ENCODE measurements around the gene DNAJC15. TPM values are rescaled to one million over a fixed set of nuclear protein-coding genes. Genes with fewer than 3 reads are reported as not detected.

Gene DNAJC15
- total RNA-seq, 1 experiment from 2014 or later, result 10.8 TPM

DNA sequence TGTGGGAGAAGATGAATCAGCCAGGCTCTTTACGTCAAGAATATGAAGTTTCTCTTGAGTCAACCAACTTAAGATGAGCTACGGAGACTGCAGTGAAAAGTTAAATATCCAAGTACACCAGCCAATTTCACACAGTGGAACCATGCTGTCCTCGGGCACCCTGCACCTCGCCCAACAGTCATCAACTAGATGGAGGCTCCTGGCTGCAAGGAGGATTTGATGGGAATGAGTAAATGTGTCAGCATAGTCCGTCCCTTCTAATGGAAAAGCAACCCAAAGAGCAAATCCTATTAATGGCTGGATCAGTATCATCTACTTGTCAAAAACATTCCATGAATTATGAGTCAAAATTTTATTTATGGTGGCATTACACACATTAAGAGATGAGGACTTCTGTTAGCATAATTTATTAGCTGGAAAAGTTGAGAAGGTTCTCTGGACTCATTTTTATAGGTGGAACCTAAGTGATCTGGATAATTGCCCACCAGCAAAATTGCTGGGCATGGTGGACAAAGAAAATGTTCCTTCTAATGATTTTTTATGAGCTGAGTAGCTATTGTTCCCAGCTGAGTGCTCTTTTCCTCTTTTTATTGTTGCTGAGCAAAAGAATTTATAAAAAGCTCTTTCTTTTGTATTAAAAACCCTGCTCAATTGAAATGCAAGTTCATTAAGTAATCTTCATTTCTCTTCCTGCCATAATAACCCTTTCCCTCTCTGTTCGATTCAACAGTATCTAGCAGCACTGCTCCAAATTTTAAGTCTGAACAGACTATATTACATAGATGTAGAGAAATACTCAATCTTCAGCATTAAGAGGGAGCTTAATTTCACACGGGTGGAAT is 88.4 kb downstream of the DNAJC15 start:
- H3K4me2 ChIP-seq (ENCODE audit: low read length), result no peak overlapping the region
- TSS peak; percentile 10 for BruUV-seq (replicated peaks)
- H3K4me1 ChIP-seq (ENCODE audit: control insufficient read depth in 1 of 2, insufficient read depth in 2 of 2, low read length in 2 of 2), result peaks cover 4 to 13% of the 10 kb centered on the region in 2 experiments; a peak in 3 of 4 replicates
- H3K9ac ChIP-seq (ENCODE audit: low read length), result no peak overlapping the region
- no peak for TF ChIP-seq ZFX (IDR thresholded peaks at IDR 0.05)
- TF ChIP-seq TCF7L2 (IDR thresholded peaks at IDR 0.05; ENCODE audit: borderline replicate concordance, extremely low read depth, insufficient read depth, insufficient read length), result no peak
- TF ChIP-seq, protein P1, sequence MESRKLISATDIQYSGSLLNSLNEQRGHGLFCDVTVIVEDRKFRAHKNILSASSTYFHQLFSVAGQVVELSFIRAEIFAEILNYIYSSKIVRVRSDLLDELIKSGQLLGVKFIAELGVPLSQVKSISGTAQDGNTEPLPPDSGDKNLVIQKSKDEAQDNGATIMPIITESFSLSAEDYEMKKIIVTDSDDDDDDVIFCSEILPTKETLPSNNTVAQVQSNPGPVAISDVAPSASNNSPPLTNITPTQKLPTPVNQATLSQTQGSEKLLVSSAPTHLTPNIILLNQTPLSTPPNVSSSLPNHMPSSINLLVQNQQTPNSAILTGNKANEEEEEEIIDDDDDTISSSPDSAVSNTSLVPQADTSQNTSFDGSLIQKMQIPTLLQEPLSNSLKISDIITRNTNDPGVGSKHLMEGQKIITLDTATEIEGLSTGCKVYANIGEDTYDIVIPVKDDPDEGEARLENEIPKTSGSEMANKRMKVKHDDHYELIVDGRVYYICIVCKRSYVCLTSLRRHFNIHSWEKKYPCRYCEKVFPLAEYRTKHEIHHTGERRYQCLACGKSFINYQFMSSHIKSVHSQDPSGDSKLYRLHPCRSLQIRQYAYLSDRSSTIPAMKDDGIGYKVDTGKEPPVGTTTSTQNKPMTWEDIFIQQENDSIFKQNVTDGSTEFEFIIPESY (IDR thresholded peaks at IDR 0.05; ENCODE audit: extremely low read depth, insufficient replicate concordance, low read length), result no peak
- H3K27ac ChIP-seq (ENCODE audit: low read depth, low read length), result no peak overlapping the region
- intact Hi-C loops (cut with micrococcal nuclease), result no loop called here
- H3K9me2 ChIP-seq (ENCODE audit: insufficient read depth), result no peaks in the 10 kb centered on the region
- H4K20me1 ChIP-seq (ENCODE audit: insufficient read depth), result no peaks in the 10 kb centered on the region
- H3K4me3 ChIP-seq (replicated peaks in 1 of 2; ENCODE audit: low read depth in 1 of 2, low read length in 2 of 2), result no peak overlapping the region
- H3K79me2 ChIP-seq (ENCODE audit: insufficient read depth, low read length), result no peaks in the 10 kb centered on the region
- H2AFZ ChIP-seq (ENCODE audit: low read depth, low read length, poor library complexity, severe bottlenecking), result no peak overlapping the region
- H3K9me3 ChIP-seq (ENCODE audit: control insufficient read depth in 1 of 2, insufficient read depth in 1 of 2, low read depth in 1 of 2, low read length in 2 of 2), result no peaks in the 10 kb centered on the region
- ChIA-PET RAD21 (ENCODE audit: low non-redundant PET in 1 of 2, low total read pairs in 2 of 2, uncharacterized antibody in 2 of 2, unreplicated experiment in 2 of 2) (no interaction called here), POLR2A (interaction anchor here (1.3 kb wide), 1 partner anchor 20 kb away, joined by 3 read pairs; no protein-coding TSS in a partner anchor), CTCF (interaction anchor here (2.2 kb wide), 1 partner anchor 26 kb away, joined by 4 read pairs; no protein-coding TSS in a partner anchor)
- no peaks in the 10 kb centered on the region for H3K36me3 ChIP-seq (ENCODE audit: control insufficient read depth in 1 of 2, insufficient read depth in 2 of 2, low read length in 2 of 2)
- ATAC-seq, result no peak
- no peaks in the 10 kb centered on the region for H3K27me3 ChIP-seq (ENCODE audit: insufficient read depth, low read length)
- DNase-seq (ENCODE audit: low read depth, low spot score), result no peak

DNA sequence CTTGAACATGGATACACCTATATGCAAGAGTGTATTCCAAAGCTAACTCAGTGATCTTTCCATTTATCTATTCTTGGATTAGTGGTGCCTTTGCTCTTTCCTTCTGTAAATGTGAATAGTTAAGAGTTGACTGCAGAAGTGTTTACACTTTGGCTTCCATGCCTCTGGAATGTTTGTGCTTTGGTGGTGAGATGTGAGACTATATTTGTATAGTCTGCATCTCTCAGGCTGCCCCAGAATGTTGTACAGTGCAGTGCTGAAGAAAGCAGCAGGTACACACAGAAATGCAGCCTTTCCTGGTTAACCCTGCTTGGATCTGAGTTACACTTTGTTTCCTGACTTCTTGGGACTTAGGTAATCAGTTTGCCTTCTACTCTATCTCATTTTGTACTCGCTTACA is 90.2 kb downstream of the DNAJC15 start:
- Histone ChIP-seq H3K4me2 (ENCODE audit: low read length) (no peak overlapping the region), H3K36me3 (ENCODE audit: control insufficient read depth in 1 of 2, insufficient read depth in 2 of 2, low read length in 2 of 2) (no peaks in the 10 kb centered on the region), H3K9ac (ENCODE audit: low read length) (no peak overlapping the region), H3K27me3 (ENCODE audit: insufficient read depth, low read length) (no peaks in the 10 kb centered on the region), H3K79me2 (ENCODE audit: insufficient read depth, low read length) (no peaks in the 10 kb centered on the region), H3K9me2 (ENCODE audit: insufficient read depth) (no peaks in the 10 kb centered on the region), H2AFZ (ENCODE audit: low read depth, low read length, poor library complexity, severe bottlenecking) (no peak overlapping the region), H4K20me1 (ENCODE audit: insufficient read depth) (no peaks in the 10 kb centered on the region), H3K9me3 (ENCODE audit: control insufficient read depth in 1 of 2, insufficient read depth in 1 of 2, low read depth in 1 of 2, low read length in 2 of 2) (no peaks in the 10 kb centered on the region), H3K27ac (ENCODE audit: low read depth, low read length) (no peak overlapping the region), H3K4me3 (replicated peaks in 1 of 2; ENCODE audit: low read depth in 1 of 2, low read length in 2 of 2) (no peak overlapping the region), H3K4me1 (ENCODE audit: control insufficient read depth in 1 of 2, insufficient read depth in 2 of 2, low read length in 2 of 2) (no peaks in the 10 kb centered on the region)
- no peak for TF ChIP-seq ELF1 (IDR thresholded peaks at IDR 0.05; ENCODE audit: borderline replicate concordance, low read depth)
- no peak for TF ChIP-seq EZH2phosphoT487 (IDR thresholded peaks at IDR 0.05; ENCODE audit: borderline replicate concordance)
- TF ChIP-seq, protein P1 (IDR thresholded peaks at IDR 0.05; ENCODE audit: extremely low read depth, insufficient replicate concordance, low read length), result no peak
- no peak for TF ChIP-seq TCF7L2 (IDR thresholded peaks at IDR 0.05; ENCODE audit: borderline replicate concordance, extremely low read depth, insufficient read depth, insufficient read length)
- no peak for TF ChIP-seq CEBPB (IDR thresholded peaks at IDR 0.05; ENCODE audit: low read depth)
- no peak for TF ChIP-seq JUND (IDR thresholded peaks at IDR 0.05)
- TF ChIP-seq, protein P2, sequence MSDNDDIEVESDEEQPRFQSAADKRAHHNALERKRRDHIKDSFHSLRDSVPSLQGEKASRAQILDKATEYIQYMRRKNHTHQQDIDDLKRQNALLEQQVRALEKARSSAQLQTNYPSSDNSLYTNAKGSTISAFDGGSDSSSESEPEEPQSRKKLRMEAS (IDR thresholded peaks at IDR 0.05), result no peak
- POLR2A ChIA-PET, result no interaction called here
- ATAC-seq (no peak), DNase-seq (ENCODE audit: low read depth, low spot score) (no peak)
- CTCF ChIA-PET, result interaction anchor here (2.2 kb wide), 1 partner anchor 28 kb away, joined by 4 read pairs; no protein-coding TSS in a partner anchor
- intact Hi-C loops (cut with micrococcal nuclease), result no loop called here
- RAD21 ChIA-PET (ENCODE audit: low non-redundant PET in 1 of 2, low total read pairs in 2 of 2, uncharacterized antibody in 2 of 2, unreplicated experiment in 2 of 2), result no interaction called here
- BruUV-seq (replicated peaks), result no TSS peak

Measured in HCT116 (cell line).